Inflammatory macrophage treated with lipopolysaccharide for 4 hours (primary cell): ENCODE measurements around the gene EPG5.
A peak's percentile ranks its signal among the peaks of the same experiment; 100 is the strongest.
"Not testable (repeated sequence)": the region's sequence is repeated elsewhere in the genome, so short reads cannot be mapped to it uniquely, and the experiment has no call there.

Source experiments
- DNase-seq: peaks from one replicate; pipeline ENCODE4 v3.0.0-alpha.2; 2020

The EPG5 gene

GRCh38 chr18:45974088-45974536, 7.0 kb upstream of the EPG5 start:
- peak; percentile 96 for DNase-seq

- not testable (repeated sequence) for DNase-seq
Measured at GRCh38 chr18:45964913-45965312, 2.2 kb downstream of the EPG5 start.

GRCh38 chr18:45962866-45963265, 4.3 kb downstream of the EPG5 start:
- peak; percentile 27 for DNase-seq

GRCh38 chr18:45962461-45962860, 4.7 kb downstream of the EPG5 start:
- peak; percentile 74 for DNase-seq

GRCh38 chr18:45959484-45959883, 7.6 kb downstream of the EPG5 start:
- DNase-seq: not testable (repeated sequence)

GRCh38 chr18:45958730-45959129, 8.4 kb downstream of the EPG5 start:
- no peak for DNase-seq

GRCh38 chr18:45958027-45958426, 9.1 kb downstream of the EPG5 start:
- peak; percentile 34 for DNase-seq

- DNase-seq: no peak
Measured at GRCh38 chr18:45957100-45957499, 10.0 kb downstream of the EPG5 start.

- DNase-seq: no peak
Measured at GRCh38 chr18:45954070-45954934, 12.8 kb downstream of the EPG5 start.

GRCh38 chr18:45951016-45951714, 16.0 kb downstream of the EPG5 start:
- peak; percentile 84 for DNase-seq

- no peak for DNase-seq
Measured at GRCh38 chr18:45945669-45946068, 21.5 kb downstream of the EPG5 start.

GRCh38 chr18:45940724-45941123, 26.4 kb downstream of the EPG5 start:
- DNase-seq: no peak

- DNase-seq: no peak
Measured at GRCh38 chr18:45939236-45939635, 27.9 kb downstream of the EPG5 start.

- DNase-seq: no peak
Measured at GRCh38 chr18:45938488-45938935, 28.6 kb downstream of the EPG5 start.

GRCh38 chr18:45935591-45936335, 31.4 kb downstream of the EPG5 start:
- no peak for DNase-seq

GRCh38 chr18:45932708-45933107, 34.4 kb downstream of the EPG5 start:
- no peak for DNase-seq

- DNase-seq: no peak
Measured at GRCh38 chr18:45930963-45931362, 36.2 kb downstream of the EPG5 start.

- DNase-seq: no peak
Measured at GRCh38 chr18:45926691-45927090, 40.4 kb downstream of the EPG5 start.

GRCh38 chr18:45926085-45926484, 41.0 kb downstream of the EPG5 start:
- no peak for DNase-seq

GRCh38 chr18:45923138-45923537, 44.0 kb downstream of the EPG5 start:
- DNase-seq: no peak

GRCh38 chr18:45920367-45920766, 46.8 kb downstream of the EPG5 start:
- peak; percentile 21 for DNase-seq

GRCh38 chr18:45916302-45916701, 50.8 kb downstream of the EPG5 start:
- DNase-seq: no peak

- DNase-seq: no peak
Measured at GRCh38 chr18:45913276-45913675, 53.9 kb downstream of the EPG5 start.
